HG03060 (cell line): ENCODE results near the gene SCAMP5.

ENCODE experiments used
- ATAC-seq: cut with Tn5 transposase; IDR thresholded peaks from one replicate; pipeline ENCODE4 v1.9.1; 2021; ENCODE audit warnings: low read depth, moderate number of reproducible peaks; ENCODE audit not compliant: unreplicated experiment

The SCAMP5 gene

GRCh38 chr15:75065851-75066509, 70.6 kb downstream of the SCAMP5 start:
- no peak for ATAC-seq

GRCh38 chr15:75067123-75067830, 71.9 kb downstream of the SCAMP5 start:
- ATAC-seq = no peak

- no peak for ATAC-seq
These were observed 73.4 kb downstream of the SCAMP5 start for GRCh38 chr15:75068748-75069147.

- ATAC-seq = peak; percentile 61
These were observed 74.0 kb downstream of the SCAMP5 start for GRCh38 chr15:75069301-75069925.

GRCh38 chr15:75070674-75071073, 75.3 kb downstream of the SCAMP5 start:
- no peak for ATAC-seq
